B cell (primary cell): ENCODE measurements around the gene PRICKLE3. TPM values are rescaled to one million over a fixed set of nuclear protein-coding genes. Genes with fewer than 3 reads are reported as not detected.
A peak's percentile ranks its signal among the peaks of the same experiment; 100 is the strongest.

Experiments
- ATAC-seq: fragments of 200-7000 bp; cut with Tn5 transposase; one replicate; pipeline ENCODE4 v1.10.0; 2021; ENCODE audit warnings: low read depth, mild to moderate bottlenecking, moderate number of reproducible peaks, moderate library complexity
- CTCF ChIA-PET: fragments of 350-600 bp; sonication (Branson Sonifier 250); formaldehyde crosslinking; loops from one replicate; lab custom pipeline; 2021; ENCODE audit warnings: antibody characterized with exemption, inconsistent platforms; lab: Charles Lee
- POLR2A ChIA-PET: fragments of 350-600 bp; sonication (Branson Sonifier 250); formaldehyde crosslinking; loops from one replicate; lab custom pipeline; 2021; ENCODE audit warnings: antibody characterized with exemption; lab: Charles Lee
- DNase-seq: peaks from one replicate; pipeline ENCODE4 v3.0.0; 2013
- H2AFZ ChIP-seq: 2 replicates; pipeline ENCODE4 v1.6.1; 2012; ENCODE audit warnings: mild to moderate bottlenecking, low read depth, low read length; ENCODE audit not compliant: insufficient read depth, poor library complexity, severe bottlenecking
- H3K27ac ChIP-seq, 2 donors: 1 replicate in 1 of 2; 2 replicates in 1 of 2; pipeline ENCODE4 v1.5.1; 2012 to 2013; ENCODE audit warnings: low read length in 2 of 2, mild to moderate bottlenecking in 2 of 2, moderate library complexity in 1 of 2
- H3K27me3 ChIP-seq, 4 experiments: fragments of 200-600 bp in 1 of 4; sonication (generic) in 1 of 4; replicated peaks in 1 of 4; 1 replicate in 2 of 4; 2 replicates in 2 of 4; pipeline versions ENCODE4 v1.6.1 to v1.7.0; 2013 to 2016; ENCODE audit warnings: low read length in 3 of 4, mild to moderate bottlenecking in 2 of 4, mixed read lengths in 1 of 4, moderate library complexity in 1 of 4; ENCODE audit not compliant: insufficient read depth in 4 of 4, control insufficient read depth in 3 of 4; ENCODE audit errors: control extremely low read depth in 1 of 4
- H3K36me3 ChIP-seq, 2 experiments: replicated peaks in 1 of 2; 1 replicate in 1 of 2; 2 replicates in 1 of 2; pipeline versions ENCODE4 v1.6.1 to v1.7.1; 2013; ENCODE audit warnings: low read length in 1 of 2; ENCODE audit not compliant: insufficient read depth in 2 of 2, control insufficient read depth in 1 of 2; ENCODE audit errors: control extremely low read depth in 1 of 2, extremely low read depth in 1 of 2
- H3K4me1 ChIP-seq, 2 donors: fragments of 200-600 bp in 1 of 2; sonication (generic) in 1 of 2; 1 replicate in 1 of 2; 2 replicates in 1 of 2; pipeline versions ENCODE4 v1.5.1 to v1.6.1; 2013 to 2017; ENCODE audit warnings: low read length in 2 of 2; ENCODE audit not compliant: control insufficient read depth in 2 of 2, insufficient read depth in 2 of 2
- H3K4me2 ChIP-seq: replicated peaks from 2 replicates; pipeline ENCODE3; 2012; ENCODE audit warnings: mild to moderate bottlenecking, low read depth, low read length; ENCODE audit not compliant: poor library complexity, severe bottlenecking
- H3K4me3 ChIP-seq, 5 experiments: fragments of 200-600 bp in 1 of 5; sonication (generic) in 1 of 5; 1 replicate in 3 of 5; 2 replicates in 2 of 5; pipeline versions ENCODE4 v1.5.1 to v1.7.0; 2011 to 2016; ENCODE audit warnings: low read length in 4 of 5, mild to moderate bottlenecking in 4 of 5, low read depth in 2 of 5, control low read depth in 1 of 5, moderate library complexity in 1 of 5; ENCODE audit not compliant: insufficient read depth in 1 of 5; ENCODE audit errors: control extremely low read depth in 1 of 5, extremely low read depth in 1 of 5
- H3K79me2 ChIP-seq: fragments of 200-600 bp; sonication (generic); one replicate; pipeline ENCODE4 v1.6.0; 2016; ENCODE audit warnings: low read length; ENCODE audit not compliant: control insufficient read depth, insufficient read depth
- H3K9ac ChIP-seq: fragments of 200-600 bp; sonication (generic); 2 replicates; pipeline ENCODE4 v1.6.1; 2017; ENCODE audit warnings: mild to moderate bottlenecking, low read length, moderate library complexity
- H3K9me3 ChIP-seq, 3 donors: one replicate each; pipeline versions ENCODE4 v1.6.1 to v1.7.1; 2013; ENCODE audit warnings: low read length in 2 of 3; ENCODE audit not compliant: control insufficient read depth in 2 of 3, insufficient read depth in 1 of 3; ENCODE audit errors: control extremely low read depth in 1 of 3
- H4K20me1 ChIP-seq: 2 replicates; pipeline ENCODE4 v1.6.0; 2012; ENCODE audit warnings: mild to moderate bottlenecking, low read length; ENCODE audit not compliant: insufficient read depth, control insufficient read depth, poor library complexity, severe bottlenecking
- H3K27ac Mint-ChIP-seq: one replicate; pipeline ENCODE4 v1.8.0; 2021; ENCODE audit warnings: mixed read lengths
- H3K27me3 Mint-ChIP-seq: one replicate; pipeline ENCODE4 v1.8.0; 2021; ENCODE audit warnings: mixed read lengths
- H3K4me1 Mint-ChIP-seq: one replicate; pipeline ENCODE4 v1.8.0; 2021; ENCODE audit warnings: mixed read lengths
- H3K4me3 Mint-ChIP-seq: one replicate; pipeline ENCODE4 v1.8.0; 2021; ENCODE audit warnings: mixed read lengths
- H3K9me3 Mint-ChIP-seq: one replicate; pipeline ENCODE4 v1.8.0; 2022; ENCODE audit warnings: mixed read lengths; ENCODE audit not compliant: insufficient read depth
- EZH2 ChIP-seq: IDR thresholded peaks from 2 replicates; pipeline ENCODE4 v1.6.1; 2012; ENCODE audit warnings: borderline replicate concordance, low read depth, mild to moderate bottlenecking, moderate library complexity, low read length; ENCODE audit not compliant: insufficient read depth, poor library complexity, severe bottlenecking
- WGBS: methylation state at CpG from one replicate; pipeline ENCODE4 v1.1.5; 2013; ENCODE audit warnings: missing lambda C conversion rate; ENCODE audit not compliant: insufficient coverage; 5-methylcytosine and 5-hydroxymethylcytosine counted together
- intact Hi-C: fragments of 100-400 bp; cut with micrococcal nuclease; formaldehyde crosslinking; loops from one replicate; pipeline ENCODE4 v1.10.0; 2022
- polyA plus RNA-seq: library from polyadenylated mRNA; depleted of rRNA; stranded (reverse); fragments of >200 nt; gene quantifications from 2 replicates; pipeline ENCODE4 v1.2.3, GENCODE V29; 2012
- total RNA-seq, 2 donors: library from RNA; stranded (reverse); fragments of 120-200 nt in 1 of 2; gene quantifications; 1 replicate in 1 of 2; 2 replicates in 1 of 2; pipeline versions ENCODE4 v1.2.3 to v1.2.4, GENCODE V29; 2013 to 2022
- TF ChIP-seq, protein P1 (sequence below): fragments of 200-600 bp; IDR thresholded peaks from one replicate; pipeline ENCODE4 v1.8.0; 2022; ENCODE audit warnings: antibody characterized with exemption, mild to moderate bottlenecking

PRICKLE3 gene
- total and polyA plus RNA-seq, 2 donors (not counting 1 experiment from before 2014, with no cell fraction given) = 16.2 to 21.0 TPM

DNA sequence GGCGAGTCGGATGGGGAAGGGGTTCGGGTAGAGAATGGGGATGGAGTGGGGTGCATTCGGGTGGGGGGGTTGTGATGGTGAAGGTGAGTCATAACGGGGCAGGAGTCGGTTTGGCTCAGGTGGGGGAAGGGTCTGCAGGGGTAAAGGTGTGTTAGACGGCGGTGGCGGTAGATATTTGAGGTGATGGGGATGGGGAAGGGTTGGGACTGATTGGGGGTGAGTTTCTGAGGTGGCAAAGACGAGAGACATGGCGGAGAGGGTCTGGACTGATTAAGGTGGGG, 13.1 kb upstream of the PRICKLE3 start:
- H3K4me3 Mint-ChIP-seq = no peak overlapping the region
- Histone ChIP-seq H3K27ac (no peak overlapping the region), H3K9ac (no peak overlapping the region), H3K4me2 (peak overlapping the region; percentile 82), H3K27me3 (no peaks in the 10 kb centered on the region), H3K79me2 (no peaks in the 10 kb centered on the region), H4K20me1 (no peaks in the 10 kb centered on the region), H3K4me3 (peak overlapping the region in 1 of 5 experiments; percentile 36), H2AFZ (no peak overlapping the region), H3K4me1 (peaks cover 4 to 13% of the 10 kb centered on the region in 2 donors), H3K36me3 (no peaks in the 10 kb centered on the region), H3K9me3 (no peaks in the 10 kb centered on the region)
- H3K9me3 Mint-ChIP-seq = no peaks in the 10 kb centered on the region
- peaks cover 6% of the 10 kb centered on the region for H3K4me1 Mint-ChIP-seq
- ChIA-PET POLR2A (no interaction called here), CTCF (no interaction called here)
- DNase-seq (no peak), ATAC-seq (no peak)
- no peak overlapping the region for H3K27ac Mint-ChIP-seq
- intact Hi-C loops = no loop called here
- H3K27me3 Mint-ChIP-seq = no peaks in the 10 kb centered on the region
- no peak for TF ChIP-seq EZH2
- TF ChIP-seq, protein P1, sequence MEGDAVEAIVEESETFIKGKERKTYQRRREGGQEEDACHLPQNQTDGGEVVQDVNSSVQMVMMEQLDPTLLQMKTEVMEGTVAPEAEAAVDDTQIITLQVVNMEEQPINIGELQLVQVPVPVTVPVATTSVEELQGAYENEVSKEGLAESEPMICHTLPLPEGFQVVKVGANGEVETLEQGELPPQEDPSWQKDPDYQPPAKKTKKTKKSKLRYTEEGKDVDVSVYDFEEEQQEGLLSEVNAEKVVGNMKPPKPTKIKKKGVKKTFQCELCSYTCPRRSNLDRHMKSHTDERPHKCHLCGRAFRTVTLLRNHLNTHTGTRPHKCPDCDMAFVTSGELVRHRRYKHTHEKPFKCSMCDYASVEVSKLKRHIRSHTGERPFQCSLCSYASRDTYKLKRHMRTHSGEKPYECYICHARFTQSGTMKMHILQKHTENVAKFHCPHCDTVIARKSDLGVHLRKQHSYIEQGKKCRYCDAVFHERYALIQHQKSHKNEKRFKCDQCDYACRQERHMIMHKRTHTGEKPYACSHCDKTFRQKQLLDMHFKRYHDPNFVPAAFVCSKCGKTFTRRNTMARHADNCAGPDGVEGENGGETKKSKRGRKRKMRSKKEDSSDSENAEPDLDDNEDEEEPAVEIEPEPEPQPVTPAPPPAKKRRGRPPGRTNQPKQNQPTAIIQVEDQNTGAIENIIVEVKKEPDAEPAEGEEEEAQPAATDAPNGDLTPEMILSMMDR = no peak
- 27% methylated on average over 9 of the region's 11 CpGs for WGBS

DNA sequence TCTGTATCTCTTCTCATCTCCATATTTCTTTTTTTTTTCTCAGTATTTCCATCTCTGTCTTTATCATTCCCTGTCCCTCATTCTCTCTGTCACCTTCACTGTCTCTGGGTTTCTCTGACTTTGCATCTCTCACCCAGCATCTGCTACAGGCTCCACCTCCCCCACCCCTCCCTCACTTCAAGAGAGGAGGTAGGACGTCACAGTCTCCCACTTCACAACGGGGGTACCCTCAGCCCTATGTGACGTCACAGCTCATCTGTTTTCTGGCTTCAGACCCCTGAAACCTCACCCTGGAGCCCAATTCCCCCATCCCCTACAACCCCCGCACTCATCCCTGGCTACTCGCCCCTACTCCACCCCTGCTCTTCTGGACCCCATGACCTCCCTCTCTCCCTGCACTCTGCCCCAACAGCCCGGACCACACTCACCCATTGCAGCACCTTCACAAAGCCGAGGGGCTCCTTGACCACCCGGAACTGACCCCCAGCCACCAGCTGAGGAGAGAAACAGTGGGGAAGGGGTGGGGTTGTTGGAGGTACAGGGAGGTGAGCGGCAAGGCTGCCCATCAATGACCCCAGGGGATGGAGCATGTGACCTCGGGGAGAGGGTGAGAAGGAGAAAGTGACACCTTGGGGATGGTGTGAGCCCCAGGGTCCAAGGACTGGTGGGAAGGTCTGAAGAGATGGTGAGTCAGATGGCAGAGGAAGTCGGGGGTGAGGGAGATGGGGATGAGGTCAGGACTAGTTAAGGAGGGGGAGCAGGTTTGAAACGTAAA, 12.6 kb upstream of the PRICKLE3 start:
- ATAC-seq (no peak), DNase-seq (no peak)
- no peak overlapping the region for H2AFZ ChIP-seq
- no peaks in the 10 kb centered on the region for H3K36me3 ChIP-seq
- 32% methylated on average over 3 of the region's 12 CpGs for WGBS
- H3K9me3 Mint-ChIP-seq = no peaks in the 10 kb centered on the region
- no peak overlapping the region for H3K27ac ChIP-seq
- no peak overlapping the region for H3K4me2 ChIP-seq
- no peaks in the 10 kb centered on the region for H3K79me2 ChIP-seq
- no peak overlapping the region for H3K4me3 ChIP-seq
- no peaks in the 10 kb centered on the region for H3K27me3 ChIP-seq
- TF ChIP-seq, protein P1 = no peak
- no peak for TF ChIP-seq EZH2
- POLR2A ChIA-PET = no interaction called here
- no peaks in the 10 kb centered on the region for H3K9me3 ChIP-seq
- no peak overlapping the region for H3K27ac Mint-ChIP-seq
- no peaks in the 10 kb centered on the region for H3K27me3 Mint-ChIP-seq
- H4K20me1 ChIP-seq = no peaks in the 10 kb centered on the region
- H3K4me1 Mint-ChIP-seq = peaks cover 8% of the 10 kb centered on the region
- H3K4me3 Mint-ChIP-seq = peak overlapping the region; percentile 50
- CTCF ChIA-PET = no interaction called here
- H3K9ac ChIP-seq = no peak overlapping the region
- peaks cover 4 to 13% of the 10 kb centered on the region in 2 donors for H3K4me1 ChIP-seq
- intact Hi-C loops = no loop called here
